ENCODE results near the gene SIL1.

GRCh38 chr5:139246394-139246793 lies 48.2 kb upstream of the SIL1 start:
- TF ChIP-seq, protein P1, sequence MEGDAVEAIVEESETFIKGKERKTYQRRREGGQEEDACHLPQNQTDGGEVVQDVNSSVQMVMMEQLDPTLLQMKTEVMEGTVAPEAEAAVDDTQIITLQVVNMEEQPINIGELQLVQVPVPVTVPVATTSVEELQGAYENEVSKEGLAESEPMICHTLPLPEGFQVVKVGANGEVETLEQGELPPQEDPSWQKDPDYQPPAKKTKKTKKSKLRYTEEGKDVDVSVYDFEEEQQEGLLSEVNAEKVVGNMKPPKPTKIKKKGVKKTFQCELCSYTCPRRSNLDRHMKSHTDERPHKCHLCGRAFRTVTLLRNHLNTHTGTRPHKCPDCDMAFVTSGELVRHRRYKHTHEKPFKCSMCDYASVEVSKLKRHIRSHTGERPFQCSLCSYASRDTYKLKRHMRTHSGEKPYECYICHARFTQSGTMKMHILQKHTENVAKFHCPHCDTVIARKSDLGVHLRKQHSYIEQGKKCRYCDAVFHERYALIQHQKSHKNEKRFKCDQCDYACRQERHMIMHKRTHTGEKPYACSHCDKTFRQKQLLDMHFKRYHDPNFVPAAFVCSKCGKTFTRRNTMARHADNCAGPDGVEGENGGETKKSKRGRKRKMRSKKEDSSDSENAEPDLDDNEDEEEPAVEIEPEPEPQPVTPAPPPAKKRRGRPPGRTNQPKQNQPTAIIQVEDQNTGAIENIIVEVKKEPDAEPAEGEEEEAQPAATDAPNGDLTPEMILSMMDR (IDR thresholded peaks at IDR 0.05; ENCODE audit: extremely low read depth in 1 of 2, insufficient read depth in 1 of 2, low read depth in 1 of 2, low read length in 2 of 2): no peak
- TF ChIP-seq POLR2A (IDR thresholded peaks at IDR 0.05; ENCODE audit: low read depth, low read length) (no peak), EZH2 (IDR thresholded peaks at IDR 0.05; ENCODE audit: borderline replicate concordance, low read depth, low read length, severe bottlenecking) (no peak)
